ENCODE measurements around the gene SP6.
A peak's percentile ranks its signal among the peaks of the same experiment; 100 is the strongest.

Gene SP6

DNA sequence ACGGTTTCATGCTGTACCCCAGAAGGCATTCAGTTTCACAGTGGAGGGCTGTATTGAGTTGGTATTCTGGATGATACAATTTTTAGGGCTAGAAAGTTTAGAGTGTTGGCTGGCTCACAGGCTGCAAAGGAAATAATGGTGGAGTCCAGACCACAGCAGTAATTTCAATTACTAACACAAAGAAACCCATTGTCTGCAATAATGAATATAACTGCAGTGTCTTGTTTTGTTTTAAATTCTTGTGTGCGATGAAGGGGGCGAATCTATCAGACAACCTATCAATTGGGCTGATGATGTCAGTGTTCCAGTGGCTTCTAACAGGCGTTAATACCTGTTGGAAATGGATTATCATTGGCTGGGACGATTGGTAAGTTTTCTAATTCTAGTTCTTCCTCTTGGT, 46.6 kb upstream of the SP6 start:
- Histone ChIP-seq H3K79me2 (ENCODE audit: insufficient read depth, low read length) (peaks cover 58% of the 10 kb centered on the region), H2AFZ (ENCODE audit: low read depth, low read length) (no peak overlapping the region), H3K9me3 (ENCODE audit: insufficient read depth, low read length, severe bottlenecking) (no peaks in the 10 kb centered on the region), H3K4me2 (ENCODE audit: insufficient read depth, low read length) (peak overlapping the region; percentile 84), H3K27ac (ENCODE audit: low read length) (peak overlapping the region; percentile 86), H3K36me3 (ENCODE audit: insufficient read depth, low read length) (peaks cover 16% of the 10 kb centered on the region; the same call in 1 of the 2 replicates), H3K9ac (ENCODE audit: low read depth, low read length) (peak overlapping the region; percentile 79), H3K27me3 (ENCODE audit: insufficient read depth, low read length, poor library complexity) (no peaks in the 10 kb centered on the region), H3K4me3 (ENCODE audit: low read depth in 1 of 2, low read length in 2 of 2) (peak overlapping the region; percentile 46 to 76; a peak in 3 of 4 replicates), H3K4me1 (ENCODE audit: insufficient read depth, low read length) (peaks cover 25% of the 10 kb centered on the region), H4K20me1 (ENCODE audit: insufficient read depth, low read length) (no peaks in the 10 kb centered on the region; the same call in 1 of the 2 replicates)
- DNase-seq, result no peak
- TF ChIP-seq EZH2 (IDR thresholded peaks at IDR 0.05; ENCODE audit: borderline replicate concordance, low read depth, low read length, severe bottlenecking), result no peak
- TF ChIP-seq, protein P1, sequence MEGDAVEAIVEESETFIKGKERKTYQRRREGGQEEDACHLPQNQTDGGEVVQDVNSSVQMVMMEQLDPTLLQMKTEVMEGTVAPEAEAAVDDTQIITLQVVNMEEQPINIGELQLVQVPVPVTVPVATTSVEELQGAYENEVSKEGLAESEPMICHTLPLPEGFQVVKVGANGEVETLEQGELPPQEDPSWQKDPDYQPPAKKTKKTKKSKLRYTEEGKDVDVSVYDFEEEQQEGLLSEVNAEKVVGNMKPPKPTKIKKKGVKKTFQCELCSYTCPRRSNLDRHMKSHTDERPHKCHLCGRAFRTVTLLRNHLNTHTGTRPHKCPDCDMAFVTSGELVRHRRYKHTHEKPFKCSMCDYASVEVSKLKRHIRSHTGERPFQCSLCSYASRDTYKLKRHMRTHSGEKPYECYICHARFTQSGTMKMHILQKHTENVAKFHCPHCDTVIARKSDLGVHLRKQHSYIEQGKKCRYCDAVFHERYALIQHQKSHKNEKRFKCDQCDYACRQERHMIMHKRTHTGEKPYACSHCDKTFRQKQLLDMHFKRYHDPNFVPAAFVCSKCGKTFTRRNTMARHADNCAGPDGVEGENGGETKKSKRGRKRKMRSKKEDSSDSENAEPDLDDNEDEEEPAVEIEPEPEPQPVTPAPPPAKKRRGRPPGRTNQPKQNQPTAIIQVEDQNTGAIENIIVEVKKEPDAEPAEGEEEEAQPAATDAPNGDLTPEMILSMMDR (IDR thresholded peaks at IDR 0.05; ENCODE audit: borderline replicate concordance, extremely low read depth, low read length, poor library complexity, severe bottlenecking), result no peak
- ATAC-seq (ENCODE audit: insufficient read depth, low read depth), result no peak

DNA sequence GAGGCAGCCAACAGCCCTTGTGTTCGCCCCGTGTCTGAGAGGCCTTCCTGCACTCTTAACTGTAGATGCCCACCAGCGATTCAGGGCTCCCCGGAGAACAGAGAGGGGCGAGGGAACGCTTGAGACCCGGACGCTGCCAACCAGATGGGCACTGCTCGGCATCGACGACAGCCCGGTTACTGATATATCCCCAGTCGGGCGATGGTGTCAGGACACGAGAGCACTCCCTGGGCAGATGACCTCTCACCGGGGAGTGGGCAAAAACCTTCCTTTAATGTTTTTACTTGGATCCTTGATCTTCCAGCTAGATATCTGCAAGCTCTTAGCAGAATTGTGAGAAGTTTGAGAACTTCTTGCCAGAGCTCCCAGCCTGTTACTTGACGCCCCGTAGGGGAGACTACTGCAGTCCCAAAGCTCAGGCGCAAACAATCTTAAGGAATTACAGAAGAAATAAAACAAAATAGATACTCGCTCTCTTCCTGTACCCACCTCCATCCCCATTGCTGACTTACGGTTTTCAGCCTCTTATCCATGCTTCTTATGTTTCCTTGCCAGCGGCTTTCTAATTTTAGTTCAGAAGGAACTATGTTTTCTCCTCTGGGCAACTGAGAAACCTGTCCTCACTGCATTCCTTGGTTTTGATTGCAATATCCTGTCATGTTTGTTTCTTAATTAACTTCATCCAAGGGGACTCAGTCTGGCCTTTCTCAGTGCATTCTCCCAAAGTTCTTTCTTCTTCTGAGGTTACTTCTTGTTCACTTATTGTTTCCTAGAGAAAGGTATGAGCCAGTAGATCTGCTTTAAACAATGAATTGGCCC, 45.9 kb upstream of the SP6 start:
- DNase-seq (no peak), ATAC-seq (ENCODE audit: insufficient read depth, low read depth) (no peak; the same call in 2 of the 3 replicates)
- Histone ChIP-seq H3K79me2 (ENCODE audit: insufficient read depth, low read length) (peaks cover 53% of the 10 kb centered on the region), H3K4me1 (ENCODE audit: insufficient read depth, low read length) (peaks cover 25% of the 10 kb centered on the region), H3K4me3 (ENCODE audit: low read depth in 1 of 2, low read length in 2 of 2) (peak overlapping the region; percentile 46 to 76), H3K27me3 (ENCODE audit: insufficient read depth, low read length, poor library complexity) (no peaks in the 10 kb centered on the region), H2AFZ (ENCODE audit: low read depth, low read length) (peak overlapping the region; percentile 67), H3K27ac (ENCODE audit: low read length) (peak overlapping the region; percentile 86), H3K9me3 (ENCODE audit: insufficient read depth, low read length, severe bottlenecking) (no peaks in the 10 kb centered on the region), H3K4me2 (ENCODE audit: insufficient read depth, low read length) (peak overlapping the region; percentile 84), H3K36me3 (ENCODE audit: insufficient read depth, low read length) (peaks cover 16% of the 10 kb centered on the region; the same call in 1 of the 2 replicates), H3K9ac (ENCODE audit: low read depth, low read length) (peak overlapping the region; percentile 79), H4K20me1 (ENCODE audit: insufficient read depth, low read length) (no peaks in the 10 kb centered on the region; the same call in 1 of the 2 replicates)
- TF ChIP-seq EZH2 (IDR thresholded peaks at IDR 0.05; ENCODE audit: borderline replicate concordance, low read depth, low read length, severe bottlenecking), result no peak
- TF ChIP-seq, protein P1 (IDR thresholded peaks at IDR 0.05; ENCODE audit: borderline replicate concordance, extremely low read depth, low read length, poor library complexity, severe bottlenecking), result no peak

DNA sequence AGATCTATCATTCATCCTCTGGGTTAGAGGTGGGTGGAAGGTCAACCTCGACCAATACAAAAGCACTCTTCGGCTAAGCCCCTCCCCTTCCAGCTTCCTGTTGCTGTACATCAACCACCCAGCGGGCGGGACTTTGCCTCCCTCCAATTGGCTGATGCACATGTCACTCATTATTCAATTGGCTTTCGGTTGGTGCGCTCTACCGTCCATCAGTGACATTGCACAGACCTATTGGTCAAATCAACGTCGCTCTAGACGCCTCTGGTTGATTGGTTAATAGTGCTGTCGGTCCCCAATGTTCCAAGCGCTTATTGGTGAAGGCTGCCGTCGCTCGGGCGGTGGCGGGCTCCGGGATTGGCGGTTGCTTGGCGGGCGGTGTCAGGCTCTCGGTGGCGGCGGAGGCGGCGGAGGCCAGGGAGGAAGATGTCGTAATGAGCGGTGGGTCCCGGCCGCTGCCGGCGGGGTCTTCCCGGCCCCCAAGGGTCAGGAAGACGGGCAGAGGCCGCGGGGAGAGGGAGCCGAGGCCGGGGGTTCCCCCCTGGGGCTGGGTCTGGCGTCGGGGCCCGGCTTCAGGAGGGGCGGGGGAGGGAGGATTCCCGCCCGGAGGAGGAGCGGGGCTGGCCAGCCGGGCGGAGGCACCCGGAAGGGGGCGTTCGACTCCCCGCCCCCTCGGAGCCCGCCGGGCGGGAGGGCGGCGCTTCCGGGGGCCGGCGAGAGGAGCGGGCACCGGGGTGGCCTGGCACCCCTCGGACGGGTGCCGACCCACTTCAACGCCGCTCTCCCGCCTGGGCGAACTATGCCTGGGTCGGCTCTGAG, 45.1 kb upstream of the SP6 start, which contains the start of gene SP2:
TSS of gene SP2 (plus strand) at position 381 of the 816 bp plus-strand sequence. CDS start at position 432, 51 bp downstream.
- Histone ChIP-seq H3K27ac (ENCODE audit: low read length) (peak within 1 kb of the TSS; percentile 89), H3K4me3 (ENCODE audit: low read depth in 1 of 2, low read length in 2 of 2) (peak within 1 kb of the TSS; percentile 52 to 85), H3K4me1 (ENCODE audit: insufficient read depth, low read length) (peaks cover 25% of the 10 kb centered on the region), H4K20me1 (ENCODE audit: insufficient read depth, low read length) (no peaks in the 10 kb centered on the region; the same call in 1 of the 2 replicates), H3K9ac (ENCODE audit: low read depth, low read length) (peak within 1 kb of the TSS; percentile 81), H2AFZ (ENCODE audit: low read depth, low read length) (peak within 1 kb of the TSS; percentile 96), H3K27me3 (ENCODE audit: insufficient read depth, low read length, poor library complexity) (no peaks in the 10 kb centered on the region), H3K4me2 (ENCODE audit: insufficient read depth, low read length) (peak within 1 kb of the TSS; percentile 84), H3K79me2 (ENCODE audit: insufficient read depth, low read length) (peaks cover 50% of the 10 kb centered on the region), H3K9me3 (ENCODE audit: insufficient read depth, low read length, severe bottlenecking) (no peaks in the 10 kb centered on the region), H3K36me3 (ENCODE audit: insufficient read depth, low read length) (peaks cover 16% of the 10 kb centered on the region; the same call in 1 of the 2 replicates)
- ATAC-seq (ENCODE audit: insufficient read depth, low read depth), result peak; percentile 92
- peak; percentile 100 for DNase-seq
- TF ChIP-seq EZH2 (IDR thresholded peaks at IDR 0.05; ENCODE audit: borderline replicate concordance, low read depth, low read length, severe bottlenecking), result no peak
- TF ChIP-seq, protein P1 (IDR thresholded peaks at IDR 0.05; ENCODE audit: borderline replicate concordance, extremely low read depth, low read length, poor library complexity, severe bottlenecking), result peak; percentile 8
